Right hindlimb (tissue), 1 donor: ENCODE results near the gene RNF144B.
"Not testable (repeated sequence)": the region's sequence is repeated elsewhere in the genome, so short reads cannot be mapped to it uniquely, and the experiment has no call there.

Source experiments
- DNase-seq: peaks from one replicate; pipeline ENCODE4 v3.0.0-alpha.2; 2018

RNF144B gene

GRCh38 chr6:18447552-18447951 lies 60.4 kb downstream of the RNF144B start:
- DNase-seq = no peak

GRCh38 chr6:18451756-18452155 lies 64.6 kb downstream of the RNF144B start:
- DNase-seq = no peak

DNA sequence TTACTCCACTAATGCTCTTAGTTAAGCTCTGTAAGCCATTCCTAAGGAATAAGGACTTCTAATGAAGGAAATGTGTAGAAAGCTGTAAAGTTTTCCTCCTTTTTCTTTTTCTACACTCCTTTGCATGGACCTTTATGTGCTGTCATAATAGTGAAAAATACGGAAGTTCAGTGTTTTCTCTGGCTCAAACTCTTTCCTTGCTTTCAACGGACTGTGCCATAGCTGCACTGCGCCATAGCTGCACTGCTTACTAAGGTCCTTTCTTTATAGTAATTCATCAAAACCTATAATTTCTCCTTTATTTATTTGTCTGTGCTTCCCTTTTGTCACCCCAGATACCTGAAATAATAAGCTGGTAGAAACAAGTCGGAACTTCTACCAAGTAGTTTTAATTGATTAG lies 67.3 kb downstream of the RNF144B start:
- no peak for DNase-seq

- no peak for DNase-seq
Measured at GRCh38 chr6:18457065-18457737, 70.1 kb downstream of the RNF144B start.

DNA sequence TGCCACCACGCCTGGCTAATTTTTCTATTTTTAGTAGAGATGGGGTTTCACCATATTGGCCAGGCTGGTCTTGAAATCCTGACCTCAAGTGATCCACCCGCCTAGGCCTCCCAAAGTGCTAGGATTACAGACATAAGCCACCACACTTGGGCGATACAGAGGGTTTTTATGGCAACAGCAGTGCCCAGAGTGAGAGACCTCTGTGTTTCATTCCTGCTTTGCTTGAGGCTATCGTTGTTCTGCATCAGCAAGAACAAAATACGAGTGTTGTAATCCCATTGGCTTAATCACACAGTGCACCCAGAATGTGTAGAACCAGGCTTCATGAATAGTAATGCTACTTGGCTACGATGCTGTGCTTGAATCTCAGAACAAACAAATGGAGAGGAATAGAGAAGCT lies 70.9 kb downstream of the RNF144B start:
- DNase-seq = not testable (repeated sequence)

DNA sequence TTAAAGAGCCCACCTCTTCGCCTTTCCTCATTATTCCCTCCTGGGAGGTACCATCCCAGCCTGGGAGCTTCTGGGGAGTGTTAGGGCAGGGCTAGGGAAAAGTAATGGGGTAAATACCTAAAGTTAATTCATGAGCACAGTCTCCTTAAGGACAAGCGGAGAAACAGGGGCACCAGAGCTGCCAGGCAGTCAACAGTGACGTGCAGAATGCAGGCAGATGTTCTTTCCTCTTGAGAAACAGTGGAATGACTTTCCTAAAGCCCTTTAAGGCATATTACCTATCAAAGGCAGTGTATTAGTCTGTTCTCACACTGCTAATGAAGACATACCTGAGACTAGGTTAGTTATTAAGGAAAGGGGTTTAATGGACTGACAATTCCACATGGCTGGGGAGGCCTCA lies 76.3 kb downstream of the RNF144B start:
- no peak for DNase-seq

GRCh38 chr6:18464176-18464575 lies 77.0 kb downstream of the RNF144B start:
- DNase-seq = no peak

DNA sequence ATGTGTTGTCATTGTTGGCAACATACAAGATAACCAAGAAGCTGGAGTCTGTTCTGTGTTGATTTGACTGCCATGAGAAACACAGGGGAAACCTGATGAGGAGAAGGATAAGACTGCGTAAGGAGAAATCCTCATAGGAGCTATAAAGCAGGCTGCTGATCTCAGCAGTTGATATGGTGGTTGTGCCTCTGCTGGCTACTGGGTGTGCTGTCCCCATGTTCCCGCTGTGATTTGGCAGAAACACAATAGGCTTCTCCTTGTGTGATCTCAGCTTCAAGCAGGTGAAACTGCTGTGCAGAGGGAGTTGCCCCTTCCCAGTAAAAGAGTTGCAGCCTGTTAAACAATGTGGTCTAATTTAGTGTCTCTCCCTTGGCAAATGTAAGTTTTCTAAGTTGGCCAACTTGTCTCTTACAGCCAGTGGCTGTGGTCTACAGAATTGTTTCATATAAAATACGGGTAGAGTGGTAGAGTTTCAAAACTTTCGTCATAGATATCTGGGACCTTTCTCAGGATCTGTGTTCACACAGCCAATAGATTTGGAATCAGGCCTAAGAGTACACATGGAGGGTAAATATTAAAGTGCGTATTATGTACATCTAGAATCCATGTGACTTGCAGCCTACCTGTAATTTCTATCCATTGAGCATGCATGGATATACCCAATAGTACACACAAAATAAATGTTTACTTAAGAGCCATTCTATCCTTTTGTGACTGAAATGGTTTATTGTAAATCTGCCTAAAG lies 78.4 kb downstream of the RNF144B start:
- DNase-seq = no peak

DNA sequence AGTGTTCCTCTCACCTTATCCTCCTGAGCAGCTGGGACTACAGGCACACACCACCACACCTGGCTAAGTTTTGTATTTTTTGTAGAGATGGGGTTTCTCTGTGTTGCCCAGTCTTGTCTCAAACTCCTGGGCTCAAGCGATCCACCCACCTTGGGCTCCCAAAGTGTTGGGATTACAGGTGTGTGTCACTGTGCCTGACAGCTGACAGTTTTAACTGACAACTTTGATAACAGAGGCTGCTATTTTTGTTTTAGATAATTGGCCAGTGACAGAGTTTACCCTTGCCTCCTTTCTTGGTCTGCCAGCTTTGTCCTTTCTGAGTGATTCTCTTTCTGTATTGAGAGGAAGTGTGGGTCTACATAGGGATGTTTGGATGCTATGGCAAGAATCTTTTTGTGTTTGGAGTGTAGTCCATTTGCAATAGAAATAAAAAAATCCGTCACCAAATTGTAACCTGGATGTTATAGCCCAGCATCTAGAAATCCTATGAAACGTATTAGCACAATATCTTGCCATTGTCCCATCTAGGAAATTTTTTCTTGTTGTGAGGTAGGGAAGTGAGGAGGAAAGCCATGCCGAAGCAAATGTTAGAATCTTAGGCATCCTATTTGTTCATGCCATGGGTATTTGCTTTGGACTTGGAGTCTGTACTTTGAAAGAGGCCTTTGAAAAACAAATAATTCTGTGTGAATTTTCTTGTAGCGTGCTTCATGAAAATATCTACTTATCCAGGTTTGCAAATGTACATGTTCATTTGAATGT lies 80.8 kb downstream of the RNF144B start:
- DNase-seq = no peak

- DNase-seq = no peak
Measured at GRCh38 chr6:18468503-18468843, 81.3 kb downstream of the RNF144B start.

- DNase-seq = no peak
Measured at GRCh38 chr6:18469536-18469935, 82.4 kb downstream of the RNF144B start.

DNA sequence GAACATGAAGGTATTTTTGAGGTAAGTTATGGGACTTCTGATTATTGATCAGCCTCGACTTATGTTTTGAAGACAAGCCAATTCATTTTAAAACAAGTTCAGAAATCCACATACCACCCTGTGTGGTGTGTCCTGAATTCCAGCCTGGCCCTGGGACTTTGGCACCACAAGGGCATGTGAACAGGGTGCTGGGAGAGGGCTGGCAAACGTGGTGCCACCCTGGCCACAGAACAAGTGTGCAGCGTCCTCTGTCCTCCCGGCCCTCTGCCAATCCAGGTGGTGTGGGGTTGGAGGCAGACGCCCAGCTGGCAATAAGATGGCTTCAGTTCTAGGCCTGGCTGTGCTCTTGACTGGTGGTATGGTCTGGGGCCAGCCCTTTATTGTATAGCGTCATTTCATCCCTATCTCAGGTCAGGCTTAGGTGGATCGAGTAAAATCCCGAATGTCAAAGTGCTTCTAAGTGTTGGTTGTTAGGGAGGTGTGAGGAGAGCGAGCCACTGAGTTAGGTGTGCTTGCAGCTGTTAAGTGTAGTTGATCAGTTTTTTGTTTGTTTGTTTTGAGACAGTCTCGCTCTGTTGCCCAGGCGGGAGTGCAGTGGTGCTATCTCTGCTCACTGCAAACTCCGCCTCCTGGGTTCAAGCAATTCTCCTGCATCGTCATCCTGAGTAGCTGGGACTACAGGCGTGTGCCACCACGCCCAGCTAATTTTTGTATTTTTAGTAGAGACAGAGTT lies 84.2 kb downstream of the RNF144B start:
- DNase-seq = no peak

- DNase-seq = no peak
Measured at GRCh38 chr6:18472941-18473340, 85.8 kb downstream of the RNF144B start.

DNA sequence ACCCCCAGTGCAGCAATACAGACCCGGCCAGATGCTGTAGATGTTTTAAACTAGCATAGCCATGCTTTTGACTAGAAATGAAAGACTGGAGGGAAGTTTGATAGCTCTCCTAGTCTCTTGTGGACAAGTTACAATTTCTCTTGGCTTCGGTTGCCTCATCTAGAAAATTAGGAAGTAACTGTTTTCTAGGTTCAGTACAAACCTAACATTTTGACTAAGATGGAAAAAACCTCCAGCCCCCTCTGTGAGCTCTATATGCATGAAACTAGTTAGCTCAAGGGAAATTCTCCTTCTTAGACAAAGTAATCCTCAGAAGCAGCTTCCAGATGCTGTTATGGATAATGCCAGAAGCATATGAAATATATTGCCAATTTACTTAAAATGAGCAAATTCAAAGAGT lies 86.6 kb downstream of the RNF144B start:
- DNase-seq = no peak

DNA sequence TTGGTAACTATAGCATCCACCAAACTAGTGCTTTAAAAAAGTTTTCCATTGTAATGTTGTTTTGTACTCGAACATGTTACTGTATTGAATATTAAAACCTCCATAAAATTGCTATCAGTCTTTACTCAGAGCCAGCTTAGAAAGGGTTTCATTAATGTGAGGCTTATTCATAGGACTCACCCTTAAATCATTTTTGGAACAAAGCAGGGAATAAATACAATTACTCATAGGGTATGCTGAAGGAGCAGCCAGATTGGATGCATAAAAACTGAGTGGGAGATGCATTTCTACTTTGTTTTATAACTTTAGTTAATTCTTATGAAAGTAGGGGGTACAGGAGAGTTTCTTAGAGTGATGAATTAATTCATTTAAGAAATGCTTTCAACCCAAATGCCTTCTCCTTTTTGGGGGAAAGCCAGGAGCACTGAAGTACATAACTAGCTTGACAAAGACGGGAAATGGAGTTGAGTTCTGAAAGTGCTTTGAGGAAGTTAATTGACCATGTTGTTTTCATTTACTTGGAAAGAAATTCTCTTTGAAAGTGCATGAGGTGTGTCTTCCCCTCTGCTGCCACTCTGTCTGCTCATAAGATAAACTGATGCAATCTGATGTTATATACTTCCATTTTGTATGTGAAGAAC lies 90.3 kb downstream of the RNF144B start:
- no peak for DNase-seq

DNA sequence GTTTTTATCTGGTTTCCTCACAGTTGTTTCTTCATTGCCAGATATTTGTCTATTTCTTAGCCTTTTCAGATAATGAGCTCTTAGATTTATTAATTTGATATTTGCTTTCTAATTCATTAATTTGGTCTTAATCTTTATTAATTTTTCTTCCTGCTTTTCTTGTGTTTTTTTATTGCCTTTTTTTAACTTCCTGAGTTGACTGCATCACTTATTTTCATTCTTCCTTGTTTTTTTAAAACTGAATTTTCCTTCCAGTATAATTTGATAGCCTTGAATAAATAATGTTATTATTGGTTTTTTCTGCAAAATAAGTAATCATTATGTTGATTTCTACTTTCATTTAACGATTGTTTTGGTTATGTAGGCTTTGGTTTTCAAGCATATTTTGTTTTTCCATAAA lies 91.5 kb downstream of the RNF144B start:
- no peak for DNase-seq

DNA sequence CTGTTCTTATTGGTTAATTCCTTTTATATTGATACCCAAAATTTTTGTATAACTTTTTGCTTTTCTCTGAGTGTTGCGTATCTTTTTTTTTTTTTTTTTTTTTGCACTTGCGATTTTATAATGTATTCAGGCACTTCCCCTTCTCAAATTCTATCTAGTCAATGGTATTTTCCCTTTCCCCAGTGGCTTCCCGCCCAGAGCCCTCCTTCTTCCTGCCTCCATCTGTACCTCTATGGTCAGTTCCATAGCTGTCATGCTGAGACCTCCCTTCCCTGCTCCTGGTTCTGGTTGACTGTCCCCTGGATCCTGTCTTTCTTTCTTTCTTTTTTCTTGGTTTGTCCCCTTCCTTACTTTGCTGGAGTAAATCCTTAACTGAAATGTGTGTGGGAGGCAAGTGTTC lies 94.7 kb downstream of the RNF144B start:
- no peak for DNase-seq

DNA sequence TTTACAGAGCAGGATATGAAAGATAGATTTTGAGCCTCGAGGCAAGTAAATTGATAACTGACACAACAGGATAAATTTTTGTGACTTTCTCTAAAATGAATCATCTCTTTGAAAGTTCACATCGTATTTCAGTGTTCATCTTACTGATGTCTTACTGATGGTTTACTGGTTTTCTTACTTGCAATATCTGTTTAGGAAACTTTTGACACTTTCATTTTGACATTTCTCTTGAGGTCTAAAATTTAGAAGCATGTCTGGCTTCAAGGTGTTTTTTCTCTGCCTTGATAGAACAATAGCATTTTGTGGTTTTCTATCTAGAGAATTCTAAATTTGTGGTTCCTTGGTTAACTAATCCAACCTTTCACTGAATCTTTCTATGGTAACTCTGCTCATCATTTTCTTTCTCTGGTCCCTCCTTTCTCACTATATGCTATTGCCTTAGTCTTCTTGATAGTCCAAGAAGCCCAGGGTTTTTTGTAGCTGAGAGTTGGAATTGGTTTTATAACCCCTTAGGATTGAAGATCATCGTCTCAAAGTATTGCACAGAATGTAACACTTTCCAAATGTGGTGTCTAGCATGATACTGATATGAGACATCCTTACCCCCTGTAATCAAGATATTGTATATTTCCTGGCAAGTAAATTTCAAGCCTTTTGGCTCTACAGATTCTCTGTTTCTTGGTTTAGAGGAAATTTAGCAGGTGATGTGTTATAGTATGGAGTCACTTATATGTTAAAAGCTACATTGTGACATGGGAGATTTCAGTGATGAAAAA lies 98.7 kb downstream of the RNF144B start:
- no peak for DNase-seq

DNA sequence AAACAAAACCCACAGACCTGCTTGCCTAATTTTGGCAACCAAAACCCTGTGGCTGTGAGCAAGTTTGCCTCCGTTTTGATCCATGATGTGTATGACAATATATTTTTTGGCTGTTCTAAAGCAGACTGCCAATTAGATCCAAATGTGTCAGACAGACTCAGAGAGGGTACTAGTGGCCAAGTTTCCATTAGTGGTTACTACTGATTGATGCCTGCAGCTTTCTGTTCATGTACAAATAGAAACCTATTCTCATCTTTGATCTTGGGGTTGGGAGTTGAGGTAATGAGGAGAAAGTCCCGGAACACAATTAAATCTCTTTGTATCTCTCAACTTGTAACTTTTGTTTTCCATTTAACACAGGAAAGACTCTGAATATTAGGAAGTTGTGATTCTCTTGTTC lies 100.9 kb downstream of the RNF144B start:
- no peak for DNase-seq

DNA sequence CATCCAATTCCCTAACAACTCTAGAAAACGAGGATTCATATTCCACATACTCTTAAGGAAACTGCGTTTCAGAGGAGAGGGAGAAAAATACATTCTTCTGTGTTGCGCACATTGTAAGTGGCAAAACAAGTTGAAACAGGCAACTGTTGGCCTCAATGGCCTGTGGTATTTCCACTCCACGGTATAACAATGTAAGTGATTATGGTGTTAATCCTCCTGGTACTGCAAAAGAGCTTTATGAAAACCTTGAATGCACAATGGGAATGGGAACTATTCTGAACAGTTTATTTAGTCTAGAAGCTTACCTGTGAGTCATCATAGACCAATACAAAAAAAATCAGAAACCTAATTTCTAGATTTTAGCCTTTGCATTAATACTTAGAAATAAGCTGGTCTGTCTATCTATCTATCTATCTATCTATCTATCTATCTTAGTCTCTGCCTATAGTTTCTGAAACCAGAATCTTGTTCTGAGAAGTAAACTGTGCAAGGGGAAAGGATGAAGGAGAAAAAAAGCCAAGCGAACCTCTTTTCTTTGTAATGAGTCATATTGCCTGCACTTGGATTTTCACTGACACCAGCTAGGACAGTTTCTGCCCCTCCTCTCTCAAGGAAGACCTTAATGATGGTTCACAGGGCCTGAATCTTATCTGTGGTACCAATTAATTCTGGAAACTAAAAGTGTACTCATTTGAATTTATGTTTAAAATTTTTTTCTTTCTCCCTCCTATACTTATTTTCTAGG lies 101.5 kb downstream of the RNF144B start:
- no peak for DNase-seq

GRCh38 chr6:18489335-18489734 lies 102.2 kb downstream of the RNF144B start:
- no peak for DNase-seq
